HG03280 (cell line): Measurements from ENCODE around the gene SLC25A40.
A peak's percentile ranks its signal among the peaks of the same experiment; 100 is the strongest.
"Not testable (repeated sequence)": the region's sequence is repeated elsewhere in the genome, so short reads cannot be mapped to it uniquely, and the experiment has no call there.

Experiments
- ATAC-seq: cut with Tn5 transposase; IDR thresholded peaks from one replicate; pipeline ENCODE4 v1.9.1; 2021; ENCODE audit warnings: mild to moderate bottlenecking, moderate library complexity; ENCODE audit not compliant: unreplicated experiment

The SLC25A40 gene

DNA sequence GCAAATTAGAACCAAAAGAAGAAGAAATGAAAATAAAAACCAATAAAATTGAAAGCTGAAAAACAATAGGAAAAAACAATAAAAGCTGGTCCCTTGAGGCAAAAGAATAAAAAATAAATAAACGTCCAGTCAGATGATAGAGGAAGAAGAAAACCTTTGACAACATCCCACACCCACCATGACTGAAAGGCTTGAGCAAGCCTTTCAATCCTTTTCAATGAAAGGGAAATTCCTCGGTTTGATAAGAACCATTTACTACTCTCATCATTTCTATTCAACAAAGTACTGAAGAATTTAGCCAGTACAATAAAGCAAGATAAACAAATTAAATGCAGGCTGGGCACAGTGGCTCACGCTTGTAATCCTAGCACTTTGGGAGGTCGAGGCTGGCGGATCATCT, 3.8 kb downstream of the SLC25A40 start:
- no peak for ATAC-seq

DNA sequence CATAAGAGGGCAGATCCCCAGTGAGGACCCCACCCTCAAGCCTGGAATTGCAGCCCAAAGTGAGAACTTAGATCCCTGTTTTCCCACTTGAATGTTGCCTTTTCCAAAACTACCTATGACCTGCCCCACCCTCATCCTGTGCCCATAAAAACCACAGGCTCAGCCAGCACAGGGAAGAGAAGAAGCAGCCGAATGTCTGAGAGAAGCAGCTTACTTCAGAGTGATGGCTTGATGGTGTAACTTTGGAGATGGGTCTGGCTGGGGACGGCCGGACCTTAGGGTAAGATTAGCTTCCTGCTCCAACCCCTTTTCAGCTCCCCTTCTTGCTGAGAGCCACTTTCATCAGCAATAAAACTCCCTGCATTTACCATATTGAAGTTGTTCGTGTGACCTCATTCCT, 5.7 kb downstream of the SLC25A40 start:
- no peak for ATAC-seq

DNA sequence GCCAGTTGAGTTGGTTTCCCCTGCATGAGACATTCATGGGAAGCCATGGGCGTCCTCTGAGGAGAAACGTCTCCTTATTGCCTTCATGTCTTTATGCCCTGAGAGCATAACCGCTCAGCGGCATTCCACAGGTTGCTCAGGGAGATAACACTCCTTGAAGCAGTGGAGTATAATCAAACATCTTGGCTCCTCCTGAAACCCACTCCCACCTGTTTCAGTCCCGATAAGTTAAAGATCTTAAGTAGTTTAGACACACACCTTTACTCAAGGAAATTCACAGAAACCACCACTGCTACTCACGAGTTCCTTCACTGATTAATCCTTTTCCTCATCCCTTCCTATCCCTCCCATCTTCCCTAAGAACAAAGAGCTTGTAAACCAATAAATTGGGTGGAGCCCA, 9.6 kb downstream of the SLC25A40 start:
- ATAC-seq = not testable (repeated sequence)

DNA sequence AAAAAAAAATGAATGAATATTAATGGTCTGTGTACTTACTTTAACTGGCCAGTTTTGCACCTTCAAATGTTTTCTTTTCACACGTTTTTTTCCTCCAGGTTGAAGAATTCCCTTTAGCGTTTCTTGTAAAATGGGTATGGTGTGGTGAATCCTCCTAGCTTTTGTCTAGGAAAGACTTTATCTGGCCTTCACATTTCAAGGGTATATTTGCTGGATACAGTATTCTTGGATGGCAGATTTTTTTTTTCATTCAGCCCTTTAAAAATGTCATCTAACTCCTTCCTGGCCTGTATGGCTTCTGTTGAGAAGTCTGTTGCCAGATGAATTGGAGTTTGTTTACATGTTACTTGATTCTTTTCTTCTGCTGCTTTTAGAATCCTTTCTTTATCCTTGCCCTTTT, 10.1 kb downstream of the SLC25A40 start:
- ATAC-seq = no peak

DNA sequence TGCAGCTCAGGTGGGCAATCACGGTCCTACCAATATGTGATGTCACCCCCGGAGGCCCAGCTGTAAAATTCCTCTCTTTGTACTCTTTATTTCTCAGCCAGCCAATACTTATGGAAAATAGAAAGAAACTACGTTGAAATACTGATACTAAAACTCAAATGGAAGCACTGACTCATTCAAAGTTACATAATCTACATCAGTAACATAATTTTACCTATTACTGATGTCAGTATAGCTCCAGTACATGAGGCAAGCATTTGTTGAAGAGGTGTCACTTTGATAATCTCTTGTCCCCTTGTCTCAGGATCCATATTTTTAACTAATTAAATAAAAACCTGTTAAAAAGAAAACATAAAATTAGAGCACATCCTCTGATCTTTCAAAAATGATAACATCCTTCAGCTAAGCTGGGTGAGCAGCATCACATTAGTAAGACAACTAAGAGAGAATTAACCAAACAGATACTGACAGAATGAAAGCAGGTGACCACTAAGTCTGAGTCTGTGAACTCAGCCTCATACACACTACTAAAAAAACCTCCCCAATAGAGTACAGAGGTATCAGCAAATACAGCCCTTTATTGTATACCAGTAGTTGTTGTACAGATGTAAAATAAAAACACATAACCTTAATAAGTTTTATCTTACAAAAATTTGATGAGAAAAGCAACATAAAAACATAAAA, 17.6 kb downstream of the SLC25A40 start:
- ATAC-seq = no peak

DNA sequence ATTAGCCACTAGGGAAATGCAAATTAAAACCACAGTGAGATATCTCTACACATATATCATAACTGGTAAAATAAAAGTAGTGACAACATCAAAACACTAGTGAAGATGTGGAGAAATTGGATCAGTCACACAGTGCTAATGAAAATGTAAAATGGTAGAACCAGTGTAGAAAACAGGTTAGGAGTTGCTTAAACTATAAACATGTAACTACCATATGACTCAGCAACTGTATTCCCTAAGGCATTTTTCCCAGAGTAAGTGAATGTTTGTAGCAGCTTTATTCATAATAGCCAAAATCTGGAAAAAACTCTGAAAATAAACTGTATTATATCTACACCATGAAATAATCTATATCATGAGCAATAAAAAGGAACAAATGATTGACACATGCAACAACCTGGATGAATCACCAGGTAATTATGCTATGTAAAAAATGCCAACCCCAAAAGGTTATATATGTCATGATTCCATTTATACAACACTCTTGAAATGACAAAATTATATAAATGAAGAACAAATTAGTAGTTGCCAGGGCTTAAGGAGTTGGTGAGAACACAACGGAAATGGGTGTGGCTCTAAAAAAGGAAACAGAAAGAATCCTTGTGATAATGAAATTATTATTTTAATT, 22.8 kb downstream of the SLC25A40 start:
- no peak for ATAC-seq

DNA sequence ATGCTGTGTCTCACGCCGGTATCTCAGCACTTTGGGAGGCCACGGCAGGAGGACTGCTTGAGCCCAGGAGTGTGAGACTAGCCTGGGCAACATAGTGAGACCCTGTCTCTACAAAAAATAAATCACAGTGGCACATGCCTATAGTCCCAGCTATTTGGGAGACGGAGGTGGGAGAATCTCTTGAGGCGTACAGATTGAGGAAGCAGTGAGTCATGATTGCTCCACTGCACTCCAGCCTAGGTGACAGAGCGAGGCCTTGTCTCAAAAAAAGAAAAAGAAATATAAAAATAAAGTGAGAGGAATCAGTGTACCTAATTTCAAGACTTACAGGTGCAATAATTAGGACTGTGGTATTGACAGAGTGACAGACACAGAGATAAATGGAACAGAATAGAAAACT, 23.9 kb downstream of the SLC25A40 start:
- no peak for ATAC-seq

DNA sequence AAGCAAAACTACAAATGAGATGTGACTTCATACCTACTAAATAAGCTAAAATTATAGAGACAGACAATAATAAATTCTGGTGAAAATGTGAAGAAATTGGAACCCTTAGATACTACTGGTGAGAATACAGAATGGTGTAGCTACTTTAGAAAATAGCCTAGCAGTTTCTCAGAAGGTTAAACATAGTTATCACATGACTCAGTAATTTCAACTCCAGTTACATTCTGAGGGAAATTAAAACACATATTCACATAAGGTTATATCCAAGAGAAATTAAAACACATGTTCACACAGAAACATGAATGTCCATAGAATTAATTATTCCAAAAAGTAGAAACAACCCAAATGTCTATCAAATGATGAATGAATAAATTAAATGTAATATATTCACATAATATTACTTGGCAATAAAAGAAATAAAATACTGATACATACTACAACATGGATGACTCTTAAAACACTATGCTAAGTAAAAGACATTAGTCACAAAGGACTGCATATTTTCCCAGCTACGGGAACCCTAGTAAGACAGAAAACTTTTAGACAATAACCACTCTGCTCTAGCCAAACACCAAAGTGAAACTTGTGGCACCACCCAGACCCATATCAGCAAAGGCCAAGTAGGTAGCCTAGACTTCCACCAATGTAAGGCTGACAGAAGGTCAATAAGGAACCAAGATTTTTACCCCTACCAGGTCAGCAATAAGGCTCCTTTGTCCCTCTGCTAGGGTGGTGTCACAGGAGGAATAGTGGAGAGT, 25.1 kb downstream of the SLC25A40 start:
- no peak for ATAC-seq

DNA sequence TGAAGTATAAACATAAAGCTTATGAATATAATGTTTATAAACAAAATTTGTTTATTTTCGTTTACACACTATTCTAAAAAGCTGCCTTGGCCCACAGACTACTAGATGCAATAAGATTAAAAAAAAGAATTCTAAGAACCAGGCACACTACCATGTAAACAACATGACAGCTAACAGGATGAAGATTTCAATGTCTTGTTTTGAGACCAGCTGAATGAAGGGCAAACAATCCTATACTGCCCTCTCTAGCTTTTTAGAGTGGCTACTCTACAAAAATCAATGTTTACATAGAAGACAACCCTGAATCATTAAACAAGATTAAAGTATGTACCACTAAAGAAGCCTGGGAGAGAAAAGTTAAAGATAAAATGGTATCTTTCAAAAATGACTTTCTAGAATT, 38.6 kb downstream of the SLC25A40 start:
- no peak for ATAC-seq

DNA sequence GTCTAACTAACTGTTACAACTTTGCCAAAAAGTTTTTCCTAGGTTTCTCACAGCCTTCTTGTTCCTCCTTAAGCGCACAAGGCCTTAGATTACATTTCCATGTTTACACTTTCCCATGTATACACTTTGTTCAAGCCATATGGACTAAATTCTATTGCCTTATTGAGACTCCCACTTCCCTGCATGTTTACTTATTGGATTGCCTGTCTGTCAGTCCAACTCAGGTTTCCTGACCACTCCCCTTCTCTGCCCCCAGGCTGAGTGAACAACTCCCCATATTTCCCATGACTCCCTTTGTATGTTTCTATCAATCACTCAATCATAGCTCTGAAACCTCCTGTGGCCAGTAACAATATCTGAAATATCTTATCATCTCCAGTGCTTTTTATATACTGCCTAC, 43.0 kb downstream of the SLC25A40 start:
- ATAC-seq = no peak

DNA sequence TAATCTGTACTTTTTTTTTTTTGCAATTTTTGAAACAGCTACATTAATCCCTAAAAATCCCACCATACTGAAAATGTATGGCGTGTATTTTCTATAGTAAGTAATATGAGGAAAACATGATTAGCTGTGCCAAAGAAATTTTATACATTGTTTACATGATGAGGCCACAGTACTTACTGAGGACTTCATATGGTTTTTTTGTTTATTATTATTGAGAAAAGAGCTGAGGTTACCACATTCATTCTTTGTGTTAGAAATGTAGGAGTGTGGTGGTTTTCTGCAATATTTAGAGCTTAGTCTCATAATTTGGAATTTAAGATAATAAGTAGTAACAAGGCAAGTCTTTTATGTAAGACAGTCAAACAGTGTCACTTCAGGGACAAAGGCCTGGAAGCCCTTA, 45.1 kb downstream of the SLC25A40 start:
- ATAC-seq = no peak

DNA sequence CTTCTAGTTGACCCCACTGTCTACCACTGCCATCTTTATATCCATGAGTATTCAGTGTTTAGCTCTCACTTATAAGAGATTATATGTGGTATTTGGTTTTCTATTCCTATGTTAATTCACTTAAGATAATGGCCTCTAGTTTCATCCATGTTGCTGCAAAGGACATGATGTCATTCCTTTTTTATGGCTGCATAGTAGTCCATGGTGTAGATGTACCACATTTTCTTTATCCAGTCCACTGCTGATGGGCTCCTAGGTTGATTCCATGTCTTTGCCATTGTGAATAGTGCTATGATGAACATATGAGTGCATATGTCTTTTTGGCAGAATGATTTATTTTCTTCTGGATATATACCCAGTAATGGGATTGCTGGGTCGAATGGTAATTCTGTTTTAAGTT, 47.8 kb downstream of the SLC25A40 start:
- not testable (repeated sequence) for ATAC-seq

DNA sequence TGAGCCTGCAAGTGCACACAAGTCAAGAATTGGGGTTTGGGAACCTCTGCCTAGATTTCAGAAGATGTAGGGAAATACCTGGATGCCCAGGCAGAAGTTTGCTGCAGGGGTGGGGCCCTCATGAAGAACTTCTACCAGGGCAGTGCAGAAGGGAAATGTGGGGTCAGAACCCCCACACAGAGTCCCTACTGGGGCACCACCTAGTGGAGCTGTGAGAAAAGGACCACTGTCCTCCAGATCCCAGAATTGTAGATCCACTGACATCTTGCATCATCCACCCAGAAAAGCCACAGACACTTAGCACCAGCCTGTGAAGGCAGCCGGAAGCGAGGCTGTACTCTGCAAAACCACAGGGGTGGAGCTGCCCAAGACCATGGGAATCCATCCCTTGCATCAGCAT, 50.8 kb downstream of the SLC25A40 start:
- ATAC-seq = not testable (repeated sequence)

DNA sequence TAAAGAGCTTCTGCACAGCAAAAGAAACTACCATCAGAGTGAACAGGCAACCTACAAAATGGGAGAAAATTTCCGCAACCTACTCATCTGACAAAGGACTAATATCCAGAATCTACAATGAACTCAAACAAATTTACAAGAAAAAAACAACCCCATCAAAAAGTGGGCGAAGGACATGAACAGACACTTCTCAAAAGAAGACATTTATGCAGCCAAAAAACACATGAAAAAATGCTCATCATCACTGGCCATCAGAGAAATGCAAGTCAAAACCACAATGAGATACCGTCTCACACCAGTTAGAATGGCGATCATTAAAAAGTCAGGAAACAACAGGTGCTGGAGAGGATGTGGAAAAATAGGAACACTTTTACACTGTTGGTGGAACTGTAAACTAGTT, 54.1 kb downstream of the SLC25A40 start:
- ATAC-seq = not testable (repeated sequence)

DNA sequence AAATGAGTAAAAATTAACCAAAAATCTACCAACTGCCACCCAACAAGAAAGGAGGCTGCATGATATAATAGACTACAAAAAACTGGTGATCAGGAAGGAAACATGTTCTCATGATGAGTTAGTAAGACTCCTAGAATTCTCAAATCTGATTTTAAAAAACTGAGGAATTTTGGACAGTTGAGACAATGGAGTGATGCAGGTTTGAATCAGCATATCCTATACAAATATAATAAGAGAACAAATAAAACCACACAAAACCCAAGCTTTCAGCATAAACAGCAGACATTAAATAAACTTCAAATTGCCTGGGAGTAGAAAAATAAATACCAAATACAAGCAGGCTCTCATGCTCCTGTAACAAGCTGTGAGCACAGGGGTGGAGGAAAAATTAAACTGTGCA, 57.8 kb downstream of the SLC25A40 start:
- no peak for ATAC-seq

DNA sequence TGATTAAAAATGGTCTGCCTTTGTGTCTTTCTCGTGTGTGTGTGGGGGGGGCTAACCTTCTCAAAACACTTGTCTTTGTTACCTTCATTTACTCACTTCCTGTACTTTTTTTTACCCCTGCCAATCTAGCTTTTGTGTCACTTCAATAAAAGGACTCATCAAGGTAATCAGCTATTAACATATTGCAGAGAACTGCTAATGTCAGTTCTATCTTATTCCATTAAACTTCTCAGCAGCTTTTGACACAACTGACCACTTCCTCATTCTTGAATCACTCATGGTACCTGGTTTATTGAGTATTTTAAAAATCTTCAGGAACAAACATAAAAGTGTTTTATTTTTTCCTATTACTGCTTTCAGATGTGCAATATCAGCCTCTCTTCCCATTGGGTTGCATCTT, 59.8 kb downstream of the SLC25A40 start:
- ATAC-seq = no peak

DNA sequence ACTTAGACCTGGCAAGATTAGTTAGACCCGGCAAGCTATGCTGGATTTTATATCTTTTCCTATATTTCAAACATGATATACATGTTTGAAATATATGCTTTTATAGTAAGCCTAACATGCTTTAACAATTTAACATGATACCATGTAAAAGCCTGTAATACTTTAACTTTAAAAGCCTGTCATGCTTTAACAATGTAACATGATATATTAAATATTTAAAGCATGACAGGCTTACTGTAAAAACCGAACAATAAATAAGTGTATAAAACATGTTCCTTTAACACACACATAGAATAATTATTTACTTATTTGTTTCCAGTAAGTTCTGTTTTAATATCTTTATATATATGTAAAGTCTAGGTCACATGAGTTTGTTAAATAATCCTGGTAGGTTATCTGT, 65.4 kb downstream of the SLC25A40 start:
- no peak for ATAC-seq

DNA sequence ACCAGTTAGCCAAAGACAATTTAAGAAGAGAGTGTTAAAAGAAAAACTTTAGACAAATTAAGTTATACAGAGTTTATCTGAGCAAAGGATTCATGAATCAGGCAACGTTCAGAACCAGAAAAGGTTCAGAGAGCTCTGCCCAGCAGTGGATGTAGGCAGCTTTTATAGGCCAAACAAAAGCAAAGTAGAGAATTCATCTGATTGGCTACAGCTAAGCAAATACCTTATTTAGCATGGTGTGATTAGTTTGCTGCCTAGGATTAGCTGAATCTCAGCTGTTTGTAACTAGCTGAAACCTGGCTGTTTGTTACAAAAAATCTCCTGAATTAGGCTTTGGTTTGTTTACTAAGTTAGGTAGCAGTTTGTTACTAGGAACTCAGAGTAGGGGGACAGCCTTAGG, 66.0 kb downstream of the SLC25A40 start:
- ATAC-seq = no peak

DNA sequence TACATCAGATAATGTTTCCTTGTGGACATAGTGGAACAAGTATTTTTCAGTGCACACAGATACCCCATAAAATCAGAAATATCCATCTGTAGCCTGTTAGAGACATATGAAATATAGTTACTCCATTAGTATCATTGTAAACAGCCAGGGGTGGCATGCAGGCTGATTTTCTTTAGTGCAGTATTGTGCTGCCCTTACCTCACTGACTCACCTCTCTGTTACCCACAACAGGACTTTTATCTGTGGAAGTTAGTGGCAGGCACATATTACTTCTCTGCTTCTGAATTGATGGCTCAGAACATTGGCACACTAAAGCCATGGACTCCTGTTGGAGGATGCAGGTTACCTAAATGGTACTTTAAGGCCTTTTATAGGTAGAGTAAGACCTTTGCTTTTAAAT, 70.0 kb downstream of the SLC25A40 start:
- no peak for ATAC-seq

DNA sequence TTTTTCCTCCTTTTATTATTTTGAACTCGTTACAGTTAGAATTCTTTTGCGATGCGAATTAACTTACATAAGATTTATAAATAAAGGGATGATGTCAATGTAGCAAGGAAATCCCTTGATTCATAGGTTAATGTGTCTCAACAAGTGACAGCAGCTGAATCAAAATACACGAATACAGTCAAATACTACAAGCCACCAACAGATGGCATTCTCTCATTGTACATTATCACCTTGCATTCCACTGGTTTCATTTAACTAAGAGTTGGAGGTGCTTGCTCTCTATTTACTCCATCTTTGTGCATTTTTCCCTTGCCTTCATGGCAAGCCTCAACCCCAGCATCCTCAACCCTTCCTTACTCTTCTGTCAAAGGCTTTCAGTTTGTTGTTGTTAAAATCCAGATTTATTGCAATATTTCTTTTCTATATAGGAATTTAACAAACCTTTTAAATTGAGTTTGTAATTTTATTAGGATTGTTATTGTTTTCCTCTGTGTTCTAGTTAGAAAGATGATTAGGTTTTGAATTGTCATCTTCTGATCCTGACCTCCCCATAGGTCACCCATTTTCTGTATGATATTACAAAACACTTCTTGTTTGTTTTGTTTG, 78.3 kb downstream of the SLC25A40 start:
- peak; percentile 83 for ATAC-seq

DNA sequence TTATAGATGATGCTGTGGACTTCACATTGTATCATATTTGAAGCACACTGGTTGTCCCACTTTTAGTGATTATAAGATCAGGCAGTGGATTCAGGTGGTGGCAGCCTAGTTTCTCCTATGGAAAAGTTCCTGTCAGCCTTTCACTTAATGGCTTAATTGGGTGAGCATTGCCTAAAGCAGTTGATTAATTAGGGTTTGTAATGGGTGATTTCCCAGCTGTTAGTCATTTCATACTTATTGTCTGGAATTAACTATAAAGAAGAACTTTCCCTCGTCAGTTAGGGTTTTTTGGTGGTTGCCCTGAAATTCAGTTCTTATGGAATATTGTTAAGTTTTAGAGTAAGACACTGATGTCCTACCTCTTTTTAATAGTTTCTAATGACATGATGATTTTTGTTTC, 78.8 kb downstream of the SLC25A40 start:
- ATAC-seq = no peak
